Ascending aorta (tissue), 2 donors: ENCODE results near the gene FCSK. TPM values are rescaled to one million over a fixed set of nuclear protein-coding genes. Genes with fewer than 3 reads are reported as not detected.
A peak's percentile ranks its signal among the peaks of the same experiment; 100 is the strongest.

Source experiments
- DNase-seq, 2 donors: peaks; one replicate each; pipeline ENCODE4 v3.0.0-alpha.2; 2019; ENCODE audit warnings: low spot score in 2 of 2
- H3K27ac ChIP-seq, 2 donors: fragments of 200-600 bp; sonication (generic); one replicate each; pipeline ENCODE4 v1.5.1; 2016 to 2017; ENCODE audit warnings: mild to moderate bottlenecking in 1 of 2
- H3K27me3 ChIP-seq: fragments of 200-600 bp; sonication (generic); one replicate; pipeline ENCODE4 v1.5.1; 2017
- H3K36me3 ChIP-seq, 2 donors: fragments of 200-600 bp; sonication (generic); one replicate each; pipeline ENCODE4 v1.5.1; 2016
- H3K4me1 ChIP-seq, 2 donors: fragments of 200-600 bp; sonication (generic); one replicate each; pipeline ENCODE4 v1.5.1; 2016 to 2017; ENCODE audit warnings: mild to moderate bottlenecking in 1 of 2
- H3K4me3 ChIP-seq, 2 donors: fragments of 200-600 bp; sonication (generic); one replicate each; pipeline ENCODE4 v1.5.1; 2016 to 2017; ENCODE audit warnings: mild to moderate bottlenecking in 1 of 2
- H3K9me3 ChIP-seq, 2 donors: fragments of 200-600 bp; sonication (generic); one replicate each; pipeline ENCODE4 v1.5.1; 2016
- intact Hi-C: fragments of 100-400 bp; cut with DNase I; formaldehyde crosslinking; loops from one replicate; pipeline ENCODE4 v1.15.1; 2023
- total RNA-seq: library from RNA; depleted of rRNA; stranded (reverse); fragments of >200 nt; gene quantifications from one replicate; pipeline ENCODE4 v1.1.0, GENCODE V29; 2016
- TF ChIP-seq, protein P1 (sequence below), 3 experiments: fragments of 200-600 bp in 2 of 3; fragments of 450-650 bp in 1 of 3; sonication (generic) in 2 of 3; IDR thresholded peaks; one replicate each; pipeline ENCODE4 v1.5.1; 2016 to 2019; ENCODE audit warnings: antibody characterized with exemption in 3 of 3, mild to moderate bottlenecking in 1 of 3, moderate library complexity in 1 of 3

Gene FCSK
- total RNA-seq, 1 donor from 2014 or later = 54.5 TPM

DNA sequence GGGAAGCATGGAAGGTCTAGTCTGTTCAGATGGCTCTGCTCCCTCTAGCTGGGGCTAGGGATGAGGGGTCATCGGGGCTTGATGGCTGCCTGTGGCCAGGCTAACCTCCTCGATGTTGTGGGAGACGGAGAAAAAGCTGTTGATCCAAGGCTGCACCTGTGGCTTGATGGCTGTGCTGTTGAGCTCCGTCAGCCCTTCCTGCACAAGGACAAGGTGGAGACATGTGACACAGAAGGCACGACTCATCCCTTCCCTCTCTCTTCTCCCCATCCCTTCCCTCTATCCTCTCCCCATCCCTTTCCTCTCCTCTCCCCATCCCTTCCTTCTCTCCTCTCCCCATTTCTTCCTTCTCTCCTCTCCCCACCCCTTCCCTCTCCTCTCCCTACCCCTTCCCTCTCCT, 28.2 kb downstream of the FCSK start:
- intact Hi-C loops = no loop called here
- TF ChIP-seq, protein P1, sequence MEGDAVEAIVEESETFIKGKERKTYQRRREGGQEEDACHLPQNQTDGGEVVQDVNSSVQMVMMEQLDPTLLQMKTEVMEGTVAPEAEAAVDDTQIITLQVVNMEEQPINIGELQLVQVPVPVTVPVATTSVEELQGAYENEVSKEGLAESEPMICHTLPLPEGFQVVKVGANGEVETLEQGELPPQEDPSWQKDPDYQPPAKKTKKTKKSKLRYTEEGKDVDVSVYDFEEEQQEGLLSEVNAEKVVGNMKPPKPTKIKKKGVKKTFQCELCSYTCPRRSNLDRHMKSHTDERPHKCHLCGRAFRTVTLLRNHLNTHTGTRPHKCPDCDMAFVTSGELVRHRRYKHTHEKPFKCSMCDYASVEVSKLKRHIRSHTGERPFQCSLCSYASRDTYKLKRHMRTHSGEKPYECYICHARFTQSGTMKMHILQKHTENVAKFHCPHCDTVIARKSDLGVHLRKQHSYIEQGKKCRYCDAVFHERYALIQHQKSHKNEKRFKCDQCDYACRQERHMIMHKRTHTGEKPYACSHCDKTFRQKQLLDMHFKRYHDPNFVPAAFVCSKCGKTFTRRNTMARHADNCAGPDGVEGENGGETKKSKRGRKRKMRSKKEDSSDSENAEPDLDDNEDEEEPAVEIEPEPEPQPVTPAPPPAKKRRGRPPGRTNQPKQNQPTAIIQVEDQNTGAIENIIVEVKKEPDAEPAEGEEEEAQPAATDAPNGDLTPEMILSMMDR (IDR thresholded peaks at IDR 0.05) = no peak
- no peaks in the 10 kb centered on the region for H3K9me3 ChIP-seq
- H3K4me1 ChIP-seq = no peaks in the 10 kb centered on the region
- peaks cover 44 to 69% of the 10 kb centered on the region in 2 donors for H3K36me3 ChIP-seq
- peak overlapping the region; percentile 56 to 65 for H3K27ac ChIP-seq
- no peak for DNase-seq
- no peak overlapping the region for H3K4me3 ChIP-seq
- no peaks in the 10 kb centered on the region for H3K27me3 ChIP-seq

- TF ChIP-seq, protein P1 (IDR thresholded peaks at IDR 0.05) = no peak
- no peak overlapping the region for H3K27ac ChIP-seq
- no peaks in the 10 kb centered on the region for H3K9me3 ChIP-seq
- intact Hi-C loops = no loop called here
- DNase-seq = no peak
- no peaks in the 10 kb centered on the region for H3K4me1 ChIP-seq
- no peaks in the 10 kb centered on the region for H3K27me3 ChIP-seq
- no peak overlapping the region for H3K4me3 ChIP-seq
- peaks cover 52 to 71% of the 10 kb centered on the region in 2 donors for H3K36me3 ChIP-seq
Observed at GRCh38 chr16:70483426-70483825, 29.0 kb downstream of the FCSK start.

- peaks cover 56 to 69% of the 10 kb centered on the region in 2 donors for H3K36me3 ChIP-seq
Observed at GRCh38 chr16:70484867-70485266, 30.5 kb downstream of the FCSK start.

DNA sequence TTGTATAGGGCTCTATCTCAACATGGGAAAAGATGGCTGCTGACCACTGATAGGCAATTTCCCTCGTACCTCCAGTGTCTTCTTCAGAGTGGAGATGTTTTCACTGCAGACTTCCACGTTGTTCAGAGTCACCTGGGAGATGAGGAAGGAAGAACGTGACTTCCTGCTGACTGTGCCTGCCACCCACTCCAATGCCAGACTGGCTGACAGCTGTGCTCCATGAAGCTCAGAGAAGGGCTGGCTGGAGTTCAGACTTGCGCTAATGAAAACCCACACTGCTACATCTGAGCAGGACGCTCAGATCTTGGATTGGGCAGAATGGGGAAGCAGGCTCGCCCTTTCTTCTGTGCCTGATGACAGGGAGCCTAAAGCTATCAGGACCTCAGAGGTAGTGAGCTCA, 35.9 kb downstream of the FCSK start:
- Histone ChIP-seq H3K36me3 (peaks cover 59 to 75% of the 10 kb centered on the region in 2 donors), H3K27me3 (no peaks in the 10 kb centered on the region), H3K9me3 (no peaks in the 10 kb centered on the region), H3K27ac (no peak overlapping the region), H3K4me3 (no peak overlapping the region), H3K4me1 (no peaks in the 10 kb centered on the region)
- intact Hi-C loops = no loop called here
- no peak for DNase-seq
- TF ChIP-seq, protein P1 (IDR thresholded peaks at IDR 0.05) = no peak

More at GRCh38 chr16:70484867-70485266, 30.5 kb downstream of the FCSK start:
- H3K27me3 ChIP-seq = no peaks in the 10 kb centered on the region
- intact Hi-C loops = no loop called here
- TF ChIP-seq, protein P1 (IDR thresholded peaks at IDR 0.05) = no peak
- H3K27ac ChIP-seq = no peak overlapping the region
- no peaks in the 10 kb centered on the region for H3K4me1 ChIP-seq
- no peak overlapping the region for H3K4me3 ChIP-seq
- no peak for DNase-seq
- no peaks in the 10 kb centered on the region for H3K9me3 ChIP-seq

GRCh38 chr16:70493802-70494201, 39.4 kb downstream of the FCSK start:
- intact Hi-C loops = no loop called here
- Histone ChIP-seq H3K27me3 (no peaks in the 10 kb centered on the region), H3K27ac (no peak overlapping the region), H3K4me1 (no peaks in the 10 kb centered on the region), H3K36me3 (peaks cover 69 to 72% of the 10 kb centered on the region in 2 donors), H3K9me3 (no peaks in the 10 kb centered on the region), H3K4me3 (no peak overlapping the region)
- TF ChIP-seq, protein P1 (IDR thresholded peaks at IDR 0.05) = no peak
- no peak for DNase-seq

- Histone ChIP-seq H3K9me3 (no peaks in the 10 kb centered on the region), H3K27ac (no peak overlapping the region), H3K4me1 (no peaks in the 10 kb centered on the region), H3K27me3 (no peaks in the 10 kb centered on the region), H3K36me3 (peaks cover 69 to 73% of the 10 kb centered on the region in 2 donors), H3K4me3 (no peak overlapping the region)
- intact Hi-C loops = no loop called here
- no peak for DNase-seq
- TF ChIP-seq, protein P1 (IDR thresholded peaks at IDR 0.05) = no peak
Observed at GRCh38 chr16:70494202-70494770, 39.9 kb downstream of the FCSK start.
